AG04450 (cell line): ENCODE data around the gene NPC1L1. TPM values are rescaled to one million over a fixed set of nuclear protein-coding genes. Genes with fewer than 3 reads are reported as not detected.

Source experiments
- CTCF ChIA-PET: fragments of 300-600, 350-600 bp; formaldehyde crosslinking; extraction: SDS; loops from one replicate; lab custom pipeline; 2022; ENCODE audit warnings: antibody characterized with exemption, inconsistent platforms; lab: Charles Lee
- POLR2A ChIA-PET: fragments of 350-600 bp; formaldehyde crosslinking; extraction: SDS; loops from one replicate; lab custom pipeline; 2021; ENCODE audit warnings: antibody characterized with exemption, inconsistent platforms; lab: Yijun Ruan, JAX
- DNase-seq: peaks from one replicate; pipeline ENCODE4 v3.0.0-alpha.2; 2011; ENCODE audit warnings: low read depth, low spot score
- H3K27ac ChIP-seq: one replicate; pipeline ENCODE4 v1.5.1; 2012; ENCODE audit warnings: low read depth, low read length, control low read depth
- H3K27me3 ChIP-seq: one replicate; pipeline ENCODE4 v1.6.0; 2012; ENCODE audit warnings: low read length; ENCODE audit not compliant: control insufficient read depth, insufficient read depth
- H3K4me3 ChIP-seq: 2 replicates; pipeline ENCODE4 v1.5.1; 2011; ENCODE audit warnings: mild to moderate bottlenecking, low read depth, low read length, control low read depth
- H3K9me3 ChIP-seq: 2 replicates; pipeline ENCODE4 v1.5.1; 2012; ENCODE audit warnings: low read length; ENCODE audit not compliant: control insufficient read depth, insufficient read depth
- polyA plus RNA-seq: library from polyadenylated mRNA; depleted of rRNA; stranded (reverse); fragments of >200 nt; gene quantifications from 2 replicates; pipeline ENCODE4 v1.2.3, GENCODE V29; 2011
- TF ChIP-seq, protein P1 (sequence below): IDR thresholded peaks from 2 replicates; pipeline ENCODE4 v1.5.1; 2011; ENCODE audit warnings: low read depth, low read length, control low read depth, inconsistent platforms

The NPC1L1 gene
- polyA plus RNA-seq, 1 experiment, result 0.36 TPM

- POLR2A ChIA-PET, result no interaction called here
- CTCF ChIA-PET, result no interaction called here
- DNase-seq, result no peak
- Histone ChIP-seq H3K9me3 (no peaks in the 10 kb centered on the region), H3K27me3 (peaks cover 20% of the 10 kb centered on the region), H3K4me3 (no peak overlapping the region), H3K27ac (no peak overlapping the region)
- TF ChIP-seq, protein P1, sequence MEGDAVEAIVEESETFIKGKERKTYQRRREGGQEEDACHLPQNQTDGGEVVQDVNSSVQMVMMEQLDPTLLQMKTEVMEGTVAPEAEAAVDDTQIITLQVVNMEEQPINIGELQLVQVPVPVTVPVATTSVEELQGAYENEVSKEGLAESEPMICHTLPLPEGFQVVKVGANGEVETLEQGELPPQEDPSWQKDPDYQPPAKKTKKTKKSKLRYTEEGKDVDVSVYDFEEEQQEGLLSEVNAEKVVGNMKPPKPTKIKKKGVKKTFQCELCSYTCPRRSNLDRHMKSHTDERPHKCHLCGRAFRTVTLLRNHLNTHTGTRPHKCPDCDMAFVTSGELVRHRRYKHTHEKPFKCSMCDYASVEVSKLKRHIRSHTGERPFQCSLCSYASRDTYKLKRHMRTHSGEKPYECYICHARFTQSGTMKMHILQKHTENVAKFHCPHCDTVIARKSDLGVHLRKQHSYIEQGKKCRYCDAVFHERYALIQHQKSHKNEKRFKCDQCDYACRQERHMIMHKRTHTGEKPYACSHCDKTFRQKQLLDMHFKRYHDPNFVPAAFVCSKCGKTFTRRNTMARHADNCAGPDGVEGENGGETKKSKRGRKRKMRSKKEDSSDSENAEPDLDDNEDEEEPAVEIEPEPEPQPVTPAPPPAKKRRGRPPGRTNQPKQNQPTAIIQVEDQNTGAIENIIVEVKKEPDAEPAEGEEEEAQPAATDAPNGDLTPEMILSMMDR, result no peak
Observed at GRCh38 chr7:44517175-44517574, 24.0 kb downstream of the NPC1L1 start.

- ChIA-PET POLR2A (interaction anchor here (0.5 kb wide), 1 partner anchor 65 kb away, joined by 3 read pairs; no protein-coding TSS in a partner anchor), CTCF (no interaction called here)
- no peak overlapping the region for H3K4me3 ChIP-seq
- peaks cover 20% of the 10 kb centered on the region for H3K27me3 ChIP-seq
- no peaks in the 10 kb centered on the region for H3K9me3 ChIP-seq
- H3K27ac ChIP-seq, result no peak overlapping the region
- DNase-seq, result no peak
- TF ChIP-seq, protein P1, result no peak
Observed at GRCh38 chr7:44515590-44516268, 25.4 kb downstream of the NPC1L1 start.

DNA sequence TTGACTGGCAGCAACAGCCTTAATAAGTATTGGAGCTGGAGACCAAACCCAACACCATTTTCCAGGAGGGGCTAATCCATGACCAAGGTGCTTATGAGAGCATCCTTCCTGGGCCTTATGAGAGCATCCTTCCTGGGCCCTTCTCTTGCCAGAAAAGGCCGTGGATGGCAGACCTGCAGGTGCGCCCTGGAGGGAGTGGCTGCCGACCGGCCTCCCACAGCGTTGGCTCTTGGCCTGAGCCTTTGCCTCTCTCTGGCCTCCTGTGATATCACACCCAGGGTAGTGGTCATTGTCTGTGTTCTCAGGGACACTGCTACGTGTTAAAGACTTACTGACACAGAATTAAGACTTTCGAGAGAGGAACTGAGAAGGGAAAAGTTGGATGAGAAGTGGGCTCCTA, 28.4 kb downstream of the NPC1L1 start:
- Histone ChIP-seq H3K27me3 (peaks cover 20% of the 10 kb centered on the region), H3K4me3 (no peak overlapping the region), H3K9me3 (no peaks in the 10 kb centered on the region), H3K27ac (no peak overlapping the region)
- POLR2A ChIA-PET, result no interaction called here
- CTCF ChIA-PET, result no interaction called here
- TF ChIP-seq, protein P1, result no peak
- DNase-seq, result no peak

DNA sequence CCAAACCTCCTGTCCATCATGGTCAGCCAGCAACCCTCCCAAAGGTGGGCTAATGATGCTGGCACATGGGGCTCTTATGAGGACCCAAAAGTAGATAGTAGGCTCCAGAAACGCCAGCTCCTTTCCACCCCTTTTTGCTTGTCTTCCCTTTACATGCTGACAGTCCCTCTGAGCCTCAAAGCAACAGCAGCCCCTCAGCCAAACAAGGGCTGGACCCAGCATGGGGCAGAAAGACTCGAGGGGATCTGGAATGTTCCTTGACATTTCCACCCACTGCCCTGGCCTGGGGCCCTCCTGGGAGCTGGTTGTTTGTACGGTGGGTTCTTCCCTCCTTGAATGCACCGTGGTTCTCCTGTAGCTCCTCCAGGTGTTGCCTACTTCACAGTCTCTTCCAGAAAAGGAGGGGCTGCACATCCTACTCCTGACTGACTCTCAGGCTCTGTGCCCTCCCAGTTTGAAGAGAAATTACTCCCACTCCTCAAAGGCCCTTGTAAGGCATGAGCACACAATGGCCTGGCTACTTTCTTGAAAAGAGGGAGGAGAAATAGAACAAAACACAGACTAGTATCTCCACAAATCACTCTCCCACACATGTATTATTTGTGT, 29.2 kb downstream of the NPC1L1 start:
- no peak for DNase-seq
- Histone ChIP-seq H3K9me3 (no peaks in the 10 kb centered on the region), H3K27ac (no peak overlapping the region), H3K4me3 (no peak overlapping the region), H3K27me3 (peaks cover 24% of the 10 kb centered on the region)
- ChIA-PET CTCF (interaction anchor here (1.0 kb wide), 1 partner anchor 271 kb away, joined by 3 read pairs; no protein-coding TSS in a partner anchor), POLR2A (no interaction called here)
- TF ChIP-seq, protein P1, result no peak

- ChIA-PET CTCF (interaction anchor here (1.0 kb wide), 1 partner anchor 271 kb away, joined by 3 read pairs; no protein-coding TSS in a partner anchor), POLR2A (interaction anchor here (0.6 kb wide), 1 partner anchor 22 kb away, joined by 5 read pairs; no protein-coding TSS in a partner anchor)
- H3K27ac ChIP-seq, result no peak overlapping the region
- no peak overlapping the region for H3K4me3 ChIP-seq
- TF ChIP-seq, protein P1, result no peak
- H3K9me3 ChIP-seq, result no peaks in the 10 kb centered on the region
- DNase-seq, result no peak
- H3K27me3 ChIP-seq, result peaks cover 24% of the 10 kb centered on the region
Observed at GRCh38 chr7:44511236-44511635, 29.9 kb downstream of the NPC1L1 start.
